ENCODE data around the gene PRKD1. TPM values are rescaled to one million over a fixed set of nuclear protein-coding genes. Genes with fewer than 3 reads are reported as not detected.

Gene PRKD1
- polyA plus RNA-seq, 4 donors, result 1.9 to 16.2 (median 2.4) TPM

- no peak overlapping the region for H3K4me3 ChIP-seq (ENCODE audit: low read depth in 1 of 3, low read length in 3 of 3)
- H3K27ac ChIP-seq (ENCODE audit: low read depth in 1 of 3, low read length in 2 of 3), result peak overlapping the region in 2 of 3 donors; percentile 54 to 64
- peaks cover 0 to 5% (median 3%) of the 10 kb centered on the region in 3 donors for H3K4me1 ChIP-seq (ENCODE audit: control insufficient read depth in 3 of 3, insufficient read depth in 2 of 3, low read depth in 1 of 3, low read length in 2 of 3)
- no peaks in the 10 kb centered on the region for H3K36me3 ChIP-seq (ENCODE audit: control insufficient read depth in 3 of 3, insufficient read depth in 2 of 3, low read depth in 1 of 3, low read length in 3 of 3)
- no peaks in the 10 kb centered on the region for H3K27me3 ChIP-seq (ENCODE audit: control insufficient read depth in 3 of 3, insufficient read depth in 3 of 3, low read length in 3 of 3)
- H3K9me3 ChIP-seq (ENCODE audit: control insufficient read depth in 2 of 2, insufficient read depth in 1 of 2, low read depth in 1 of 2, low read length in 1 of 2), result no peaks in the 10 kb centered on the region
- whole genome bisulfite sequencing, 3 donors, result 11 to 43% (median 26%) methylated on average over 3 of the region's 3 CpGs
- FAIRE-seq (no peak), DNase-seq (peak; percentile 52 to 87)
Observed at GRCh38 chr14:29749327-29749726, 178.3 kb downstream of the PRKD1 start.

- H3K27me3 ChIP-seq (ENCODE audit: control insufficient read depth in 3 of 3, insufficient read depth in 3 of 3, low read length in 3 of 3), result no peaks in the 10 kb centered on the region
- H3K27ac ChIP-seq (ENCODE audit: low read depth in 1 of 3, low read length in 2 of 3), result no peak overlapping the region
- FAIRE-seq, result no peak
- H3K4me1 ChIP-seq (ENCODE audit: control insufficient read depth in 3 of 3, insufficient read depth in 2 of 3, low read depth in 1 of 3, low read length in 2 of 3), result peaks cover 2 to 5% (median 3%) of the 10 kb centered on the region in 3 donors
- no peak overlapping the region for H3K4me3 ChIP-seq (ENCODE audit: low read depth in 1 of 3, low read length in 3 of 3)
- 47 to 90% (median 75%) methylated on average over 3 of the region's 3 CpGs for WGBS, 3 donors
- no peaks in the 10 kb centered on the region for H3K9me3 ChIP-seq (ENCODE audit: control insufficient read depth in 2 of 2, insufficient read depth in 1 of 2, low read depth in 1 of 2, low read length in 1 of 2)
- H3K36me3 ChIP-seq (ENCODE audit: control insufficient read depth in 3 of 3, insufficient read depth in 2 of 3, low read depth in 1 of 3, low read length in 3 of 3), result no peaks in the 10 kb centered on the region
- no peak for DNase-seq
Observed at GRCh38 chr14:29745863-29746262, 181.8 kb downstream of the PRKD1 start.

GRCh38 chr14:29743531-29743930 is 184.1 kb downstream of the PRKD1 start:
- no peak overlapping the region for H3K27ac ChIP-seq (ENCODE audit: low read depth in 1 of 3, low read length in 2 of 3)
- WGBS, 3 donors, result 59 to 84% (median 67%) methylated on average over 3 of the region's 3 CpGs
- FAIRE-seq, result no peak

GRCh38 chr14:29741909-29742401 is 185.7 kb downstream of the PRKD1 start:
- DNase-seq, result no peak
- Histone ChIP-seq H3K27me3 (ENCODE audit: control insufficient read depth in 3 of 3, insufficient read depth in 3 of 3, low read length in 3 of 3) (no peaks in the 10 kb centered on the region), H3K4me3 (ENCODE audit: low read depth in 1 of 3, low read length in 3 of 3) (no peak overlapping the region), H3K36me3 (ENCODE audit: control insufficient read depth in 3 of 3, insufficient read depth in 2 of 3, low read depth in 1 of 3, low read length in 3 of 3) (no peaks in the 10 kb centered on the region), H3K9me3 (ENCODE audit: control insufficient read depth in 2 of 2, insufficient read depth in 1 of 2, low read depth in 1 of 2, low read length in 1 of 2) (no peaks in the 10 kb centered on the region), H3K27ac (ENCODE audit: low read depth in 1 of 3, low read length in 2 of 3) (no peak overlapping the region), H3K4me1 (ENCODE audit: control insufficient read depth in 3 of 3, insufficient read depth in 2 of 3, low read depth in 1 of 3, low read length in 2 of 3) (peaks cover 0 to 2% (median 2%) of the 10 kb centered on the region in 3 donors)
- FAIRE-seq, result no peak
- 19 to 44% (median 43%) methylated on average over 5 of the region's 5 CpGs for WGBS, 3 donors

More at GRCh38 chr14:29743531-29743930, 184.1 kb downstream of the PRKD1 start:
- H3K4me1 ChIP-seq (ENCODE audit: control insufficient read depth in 3 of 3, insufficient read depth in 2 of 3, low read depth in 1 of 3, low read length in 2 of 3), result peaks cover 0 to 2% (median 2%) of the 10 kb centered on the region in 3 donors
- no peaks in the 10 kb centered on the region for H3K27me3 ChIP-seq (ENCODE audit: control insufficient read depth in 3 of 3, insufficient read depth in 3 of 3, low read length in 3 of 3)
- H3K9me3 ChIP-seq (ENCODE audit: control insufficient read depth in 2 of 2, insufficient read depth in 1 of 2, low read depth in 1 of 2, low read length in 1 of 2), result no peaks in the 10 kb centered on the region
- no peak overlapping the region for H3K4me3 ChIP-seq (ENCODE audit: low read depth in 1 of 3, low read length in 3 of 3)
- no peaks in the 10 kb centered on the region for H3K36me3 ChIP-seq (ENCODE audit: control insufficient read depth in 3 of 3, insufficient read depth in 2 of 3, low read depth in 1 of 3, low read length in 3 of 3)
- DNase-seq, result no peak

GRCh38 chr14:29740491-29740890 is 187.2 kb downstream of the PRKD1 start:
- H3K27ac ChIP-seq (ENCODE audit: low read depth in 1 of 3, low read length in 2 of 3), result no peak overlapping the region
- H3K9me3 ChIP-seq (ENCODE audit: control insufficient read depth in 2 of 2, insufficient read depth in 1 of 2, low read depth in 1 of 2, low read length in 1 of 2), result no peaks in the 10 kb centered on the region
- no peaks in the 10 kb centered on the region for H3K27me3 ChIP-seq (ENCODE audit: control insufficient read depth in 3 of 3, insufficient read depth in 3 of 3, low read length in 3 of 3)
- H3K4me1 ChIP-seq (ENCODE audit: control insufficient read depth in 3 of 3, insufficient read depth in 2 of 3, low read depth in 1 of 3, low read length in 2 of 3), result peaks cover 0 to 2% (median 2%) of the 10 kb centered on the region in 3 donors
- H3K36me3 ChIP-seq (ENCODE audit: control insufficient read depth in 3 of 3, insufficient read depth in 2 of 3, low read depth in 1 of 3, low read length in 3 of 3), result no peaks in the 10 kb centered on the region
- no peak for FAIRE-seq
- no peak for DNase-seq
- no peak overlapping the region for H3K4me3 ChIP-seq (ENCODE audit: low read depth in 1 of 3, low read length in 3 of 3)

GRCh38 chr14:29738950-29739349 is 188.7 kb downstream of the PRKD1 start:
- no peaks in the 10 kb centered on the region for H3K36me3 ChIP-seq (ENCODE audit: control insufficient read depth in 3 of 3, insufficient read depth in 2 of 3, low read depth in 1 of 3, low read length in 3 of 3)
- no peak overlapping the region for H3K27ac ChIP-seq (ENCODE audit: low read depth in 1 of 3, low read length in 2 of 3)
- no peak for FAIRE-seq
- peaks cover 0 to 2% (median 2%) of the 10 kb centered on the region in 3 donors for H3K4me1 ChIP-seq (ENCODE audit: control insufficient read depth in 3 of 3, insufficient read depth in 2 of 3, low read depth in 1 of 3, low read length in 2 of 3)
- WGBS, 3 donors, result 83 to 88% (median 87%) methylated on average over 1 of the region's 1 CpG
- H3K4me3 ChIP-seq (ENCODE audit: low read depth in 1 of 3, low read length in 3 of 3), result no peak overlapping the region
- H3K27me3 ChIP-seq (ENCODE audit: control insufficient read depth in 3 of 3, insufficient read depth in 3 of 3, low read length in 3 of 3), result no peaks in the 10 kb centered on the region
- DNase-seq, result no peak
- no peaks in the 10 kb centered on the region for H3K9me3 ChIP-seq (ENCODE audit: control insufficient read depth in 2 of 2, insufficient read depth in 1 of 2, low read depth in 1 of 2, low read length in 1 of 2)

- no peaks in the 10 kb centered on the region for H3K9me3 ChIP-seq (ENCODE audit: control insufficient read depth in 2 of 2, insufficient read depth in 1 of 2, low read depth in 1 of 2, low read length in 1 of 2)
- DNase-seq (no peak), FAIRE-seq (no peak)
- no peak overlapping the region for H3K4me3 ChIP-seq (ENCODE audit: low read depth in 1 of 3, low read length in 3 of 3)
- no peak overlapping the region for H3K27ac ChIP-seq (ENCODE audit: low read depth in 1 of 3, low read length in 2 of 3)
- H3K4me1 ChIP-seq (ENCODE audit: control insufficient read depth in 3 of 3, insufficient read depth in 2 of 3, low read depth in 1 of 3, low read length in 2 of 3), result peaks cover 0 to 2% (median 2%) of the 10 kb centered on the region in 3 donors
- no peaks in the 10 kb centered on the region for H3K36me3 ChIP-seq (ENCODE audit: control insufficient read depth in 3 of 3, insufficient read depth in 2 of 3, low read depth in 1 of 3, low read length in 3 of 3)
- no peaks in the 10 kb centered on the region for H3K27me3 ChIP-seq (ENCODE audit: control insufficient read depth in 3 of 3, insufficient read depth in 3 of 3, low read length in 3 of 3)
- 17 to 59% (median 29%) methylated on average over 1 of the region's 1 CpG for WGBS, 3 donors
Observed at GRCh38 chr14:29738056-29738455, 189.6 kb downstream of the PRKD1 start.

- Histone ChIP-seq H3K27me3 (ENCODE audit: control insufficient read depth in 3 of 3, insufficient read depth in 3 of 3, low read length in 3 of 3) (no peaks in the 10 kb centered on the region), H3K4me3 (ENCODE audit: low read depth in 1 of 3, low read length in 3 of 3) (no peak overlapping the region), H3K27ac (ENCODE audit: low read depth in 1 of 3, low read length in 2 of 3) (no peak overlapping the region), H3K36me3 (ENCODE audit: control insufficient read depth in 3 of 3, insufficient read depth in 2 of 3, low read depth in 1 of 3, low read length in 3 of 3) (no peaks in the 10 kb centered on the region), H3K9me3 (ENCODE audit: control insufficient read depth in 2 of 2, insufficient read depth in 1 of 2, low read depth in 1 of 2, low read length in 1 of 2) (no peaks in the 10 kb centered on the region), H3K4me1 (ENCODE audit: control insufficient read depth in 3 of 3, insufficient read depth in 2 of 3, low read depth in 1 of 3, low read length in 2 of 3) (peaks cover 0 to 2% (median 0%) of the 10 kb centered on the region in 3 donors)
- DNase-seq (no peak), FAIRE-seq (no peak)
- WGBS, 3 donors, result 91 to 95% (median 92%) methylated on average over 4 of the region's 4 CpGs
Observed at GRCh38 chr14:29735459-29735858, 192.2 kb downstream of the PRKD1 start.

- 80 to 86% (median 86%) methylated on average over 1 of the region's 1 CpG for WGBS, 3 donors
- Histone ChIP-seq H3K36me3 (ENCODE audit: control insufficient read depth in 3 of 3, insufficient read depth in 2 of 3, low read depth in 1 of 3, low read length in 3 of 3) (no peaks in the 10 kb centered on the region), H3K27ac (ENCODE audit: low read depth in 1 of 3, low read length in 2 of 3) (peak overlapping the region in 1 of 3 donors; percentile 1), H3K4me1 (ENCODE audit: control insufficient read depth in 3 of 3, insufficient read depth in 2 of 3, low read depth in 1 of 3, low read length in 2 of 3) (peaks cover 0 to 2% (median 0%) of the 10 kb centered on the region in 3 donors), H3K9me3 (ENCODE audit: control insufficient read depth in 2 of 2, insufficient read depth in 1 of 2, low read depth in 1 of 2, low read length in 1 of 2) (no peaks in the 10 kb centered on the region), H3K27me3 (ENCODE audit: control insufficient read depth in 3 of 3, insufficient read depth in 3 of 3, low read length in 3 of 3) (no peaks in the 10 kb centered on the region), H3K4me3 (ENCODE audit: low read depth in 1 of 3, low read length in 3 of 3) (no peak overlapping the region)
- no peak for FAIRE-seq
- DNase-seq, result no peak
Observed at GRCh38 chr14:29734732-29735131, 192.9 kb downstream of the PRKD1 start.

All from small intestine (tissue), 7 donors.